HepG2 (cell line): ENCODE measurements around the gene BIRC3. TPM values are rescaled to one million over a fixed set of nuclear protein-coding genes. Genes with fewer than 3 reads are reported as not detected.

ENCODE experiments used
- CCDC6 ChIP-seq: sonication (generic); formaldehyde crosslinking; IDR thresholded peaks from 2 replicates; pipeline ENCODE4 v1.8.1; 2022; ENCODE audit warnings: mild to moderate bottlenecking, missing genetic modification reagents, moderate library complexity
- HINFP ChIP-seq: sonication (generic); formaldehyde crosslinking; IDR thresholded peaks from 2 replicates; pipeline ENCODE4 v1.4.0; 2020; ENCODE audit warnings: low read depth, mild to moderate bottlenecking, missing genetic modification reagents
- KIAA2018 ChIP-seq: sonication (generic); formaldehyde crosslinking; IDR thresholded peaks from 2 replicates; pipeline ENCODE4 v1.5.0; 2020; ENCODE audit warnings: mild to moderate bottlenecking, missing genetic modification reagents, borderline replicate concordance
- MAFK ChIP-seq, 2 experiments: IDR thresholded peaks in 1 of 2; conservative IDR thresholded peaks in 1 of 2; 2 replicates each; pipeline ENCODE4 v1.6.1; 2011; ENCODE audit warnings: improper control_type of control experiment in 2 of 2, low read length in 2 of 2
- MEIS2 ChIP-seq: sonication (generic); formaldehyde crosslinking; IDR thresholded peaks from 2 replicates; pipeline ENCODE4 v1.9.0; 2021; ENCODE audit warnings: mild to moderate bottlenecking, missing genetic modification reagents
- PHF5A ChIP-seq: IDR thresholded peaks from one replicate; pipeline ENCODE4 v1.6.1; 2018; ENCODE audit warnings: low read depth, missing genetic modification reagents; ENCODE audit not compliant: unreplicated experiment
- SAP130 ChIP-seq: IDR thresholded peaks from 2 replicates; pipeline ENCODE4 v1.6.1; 2016; ENCODE audit warnings: low read depth
- ZNF709 ChIP-seq: sonication (generic); formaldehyde crosslinking; IDR thresholded peaks from 2 replicates; pipeline ENCODE4 v1.5.0; 2020; ENCODE audit warnings: mild to moderate bottlenecking, missing genetic modification reagents
- polyA plus RNA-seq, 8 experiments: library from polyadenylated mRNA; depleted of rRNA in 3 of 8; stranded (reverse) in 7 of 8; unstranded in 1 of 8; fragments of >200 nt; fragmentation: Illumina TruSeq in 4 of 8; extraction: Trizol in 4 of 8; gene quantifications; 2 replicates each; pipeline versions ENCODE4 v1.2.1 to v1.2.3, GENCODE V29; 2011 to 2016; ENCODE audit warnings: low read depth in 4 of 8, missing spikeins in 1 of 8, mixed read lengths in 1 of 8; ENCODE audit not compliant: insufficient read depth in 1 of 8
- total RNA-seq, 5 experiments: library from RNA; depleted of rRNA; stranded (reverse); fragments of >200 nt; fragmentation: Illumina TruSeq; extraction: Trizol; gene quantifications; 2 replicates each; pipeline ENCODE4 v1.2.3, GENCODE V29; 2016; ENCODE audit warnings: low read depth in 1 of 5
- TF ChIP-seq, protein P1 (sequence below): sonication (generic); formaldehyde crosslinking; IDR thresholded peaks from 2 replicates; pipeline ENCODE4 v1.5.0; 2020; ENCODE audit warnings: missing genetic modification reagents, mild to moderate bottlenecking, borderline replicate concordance
- TF ChIP-seq, protein P2 (sequence below): sonication (generic); formaldehyde crosslinking; IDR thresholded peaks from 2 replicates; pipeline ENCODE4 v1.8.1; 2023; ENCODE audit warnings: mild to moderate bottlenecking, missing genetic modification reagents, borderline replicate concordance
- TF ChIP-seq, protein P3 (sequence below): sonication (generic); formaldehyde crosslinking; IDR thresholded peaks from 2 replicates; pipeline ENCODE4 v1.4.0; 2020; ENCODE audit warnings: mild to moderate bottlenecking, missing genetic modification reagents

Gene BIRC3
- total and polyA plus RNA-seq, 2 of the 13 experiments (the other 11 are each of a cell fraction or from before 2014, with no cell fraction given) = 0.41 to 4.2 TPM

DNA sequence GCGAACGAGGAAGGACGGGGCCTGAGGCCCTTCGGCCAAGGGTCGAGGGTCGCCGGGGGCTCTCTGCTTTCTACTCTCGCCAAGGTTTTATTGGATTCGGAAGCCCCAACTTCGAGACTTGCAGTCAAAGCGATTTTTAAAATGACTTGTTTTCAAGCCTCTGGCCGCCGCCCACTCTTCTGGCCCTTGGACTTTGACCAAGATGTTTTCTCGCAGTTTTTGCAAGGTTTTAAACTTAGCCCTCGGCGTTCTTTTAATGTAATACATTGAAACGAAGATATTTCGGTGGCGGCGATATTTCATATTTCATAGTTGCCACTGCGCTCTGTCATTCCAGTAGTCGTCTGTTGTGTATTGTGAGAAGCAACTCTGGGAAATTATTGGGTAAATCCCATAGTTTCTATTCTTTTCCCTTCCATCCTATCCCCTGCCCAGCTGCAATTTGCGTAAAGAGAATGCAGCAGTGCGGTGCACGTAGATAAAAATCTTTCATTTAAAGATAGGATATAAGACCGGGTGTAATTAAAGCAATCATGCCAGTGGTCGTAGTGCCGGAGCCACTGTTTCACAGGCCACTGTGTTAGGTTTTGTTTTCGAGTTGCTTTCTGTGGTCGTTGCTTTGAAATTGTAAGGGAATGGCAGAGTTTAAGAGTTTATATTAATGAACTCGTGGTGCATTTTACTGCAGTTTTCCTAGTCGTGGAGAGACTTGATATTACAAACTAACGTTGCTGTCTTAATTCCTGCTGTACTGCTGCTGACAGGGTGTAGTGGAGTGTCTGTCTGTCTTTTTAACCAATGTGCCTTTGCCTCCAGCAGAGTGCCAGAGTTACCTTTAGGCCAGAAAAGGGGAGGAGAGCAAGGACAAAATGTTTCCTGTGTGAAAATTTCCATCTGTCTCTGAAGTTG lies 30.4 kb downstream of the BIRC3 start (continued):
- TF ChIP-seq KIAA2018 (no peak), PHF5A (no peak), MAFK (conservative IDR thresholded peaks at IDR 0.05 in 1 of 2, IDR thresholded peaks at IDR 0.05 in 1 of 2; ENCODE audit: low read length in 2 of 2) (no peak), CCDC6 (CRISPR knock-in tag) (no peak), HINFP (CRISPR knock-in tag) (no peak), SAP130 (CRISPR knock-in tag) (no peak; the same call in none of the 2 replicates), ZNF709 (CRISPR knock-in tag) (no peak), MEIS2 (CRISPR knock-in tag) (peak; percentile 11; the same call in 1 of the 2 replicates)
- TF ChIP-seq, protein P1, sequence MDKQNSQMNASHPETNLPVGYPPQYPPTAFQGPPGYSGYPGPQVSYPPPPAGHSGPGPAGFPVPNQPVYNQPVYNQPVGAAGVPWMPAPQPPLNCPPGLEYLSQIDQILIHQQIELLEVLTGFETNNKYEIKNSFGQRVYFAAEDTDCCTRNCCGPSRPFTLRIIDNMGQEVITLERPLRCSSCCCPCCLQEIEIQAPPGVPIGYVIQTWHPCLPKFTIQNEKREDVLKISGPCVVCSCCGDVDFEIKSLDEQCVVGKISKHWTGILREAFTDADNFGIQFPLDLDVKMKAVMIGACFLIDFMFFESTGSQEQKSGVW = no peak
- TF ChIP-seq, protein P2, sequence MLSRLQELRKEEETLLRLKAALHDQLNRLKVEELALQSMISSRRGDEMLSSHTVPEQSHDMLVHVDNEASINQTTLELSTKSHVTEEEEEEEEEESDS (CRISPR knock-in tag) = no peak
- TF ChIP-seq, protein P3, sequence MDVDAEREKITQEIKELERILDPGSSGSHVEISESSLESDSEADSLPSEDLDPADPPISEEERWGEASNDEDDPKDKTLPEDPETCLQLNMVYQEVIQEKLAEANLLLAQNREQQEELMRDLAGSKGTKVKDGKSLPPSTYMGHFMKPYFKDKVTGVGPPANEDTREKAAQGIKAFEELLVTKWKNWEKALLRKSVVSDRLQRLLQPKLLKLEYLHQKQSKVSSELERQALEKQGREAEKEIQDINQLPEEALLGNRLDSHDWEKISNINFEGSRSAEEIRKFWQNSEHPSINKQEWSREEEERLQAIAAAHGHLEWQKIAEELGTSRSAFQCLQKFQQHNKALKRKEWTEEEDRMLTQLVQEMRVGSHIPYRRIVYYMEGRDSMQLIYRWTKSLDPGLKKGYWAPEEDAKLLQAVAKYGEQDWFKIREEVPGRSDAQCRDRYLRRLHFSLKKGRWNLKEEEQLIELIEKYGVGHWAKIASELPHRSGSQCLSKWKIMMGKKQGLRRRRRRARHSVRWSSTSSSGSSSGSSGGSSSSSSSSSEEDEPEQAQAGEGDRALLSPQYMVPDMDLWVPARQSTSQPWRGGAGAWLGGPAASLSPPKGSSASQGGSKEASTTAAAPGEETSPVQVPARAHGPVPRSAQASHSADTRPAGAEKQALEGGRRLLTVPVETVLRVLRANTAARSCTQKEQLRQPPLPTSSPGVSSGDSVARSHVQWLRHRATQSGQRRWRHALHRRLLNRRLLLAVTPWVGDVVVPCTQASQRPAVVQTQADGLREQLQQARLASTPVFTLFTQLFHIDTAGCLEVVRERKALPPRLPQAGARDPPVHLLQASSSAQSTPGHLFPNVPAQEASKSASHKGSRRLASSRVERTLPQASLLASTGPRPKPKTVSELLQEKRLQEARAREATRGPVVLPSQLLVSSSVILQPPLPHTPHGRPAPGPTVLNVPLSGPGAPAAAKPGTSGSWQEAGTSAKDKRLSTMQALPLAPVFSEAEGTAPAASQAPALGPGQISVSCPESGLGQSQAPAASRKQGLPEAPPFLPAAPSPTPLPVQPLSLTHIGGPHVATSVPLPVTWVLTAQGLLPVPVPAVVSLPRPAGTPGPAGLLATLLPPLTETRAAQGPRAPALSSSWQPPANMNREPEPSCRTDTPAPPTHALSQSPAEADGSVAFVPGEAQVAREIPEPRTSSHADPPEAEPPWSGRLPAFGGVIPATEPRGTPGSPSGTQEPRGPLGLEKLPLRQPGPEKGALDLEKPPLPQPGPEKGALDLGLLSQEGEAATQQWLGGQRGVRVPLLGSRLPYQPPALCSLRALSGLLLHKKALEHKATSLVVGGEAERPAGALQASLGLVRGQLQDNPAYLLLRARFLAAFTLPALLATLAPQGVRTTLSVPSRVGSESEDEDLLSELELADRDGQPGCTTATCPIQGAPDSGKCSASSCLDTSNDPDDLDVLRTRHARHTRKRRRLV (CRISPR knock-in tag) = no peak
